ENCODE results near the gene FIGN. TPM values are rescaled to one million over a fixed set of nuclear protein-coding genes. Genes with fewer than 3 reads are reported as not detected.

The FIGN gene
- total and polyA plus RNA-seq, 2 of the 13 experiments (the other 11 are each of a cell fraction or from before 2014, with no cell fraction given): 6.6 to 6.7 TPM

GRCh38 chr2:163571423-163572102, 164.2 kb downstream of the FIGN start (continued):
- TF ChIP-seq ZNF558 (CRISPR knock-in tag; IDR thresholded peaks at IDR 0.05; ENCODE audit: borderline replicate concordance) (no peak), EP300 (IDR thresholded peaks at IDR 0.05; ENCODE audit: low read depth in 2 of 2, low read length in 2 of 2) (peak in 1 of 2 experiments; percentile 67; a peak in 1 of 4 replicates), EP300 (CRISPR knock-in tag; IDR thresholded peaks at IDR 0.05; ENCODE audit: borderline replicate concordance) (no peak), ARID5B (CRISPR knock-in tag; IDR thresholded peaks at IDR 0.05) (peak; percentile 92), RBM22 (optimal IDR thresholded peaks at IDR 0.05; ENCODE audit: low read length) (no peak), RXRB (CRISPR knock-in tag; IDR thresholded peaks at IDR 0.05; ENCODE audit: borderline replicate concordance) (peak; percentile 52; the same call in 1 of the 2 replicates), ARID3A (IDR thresholded peaks at IDR 0.05; ENCODE audit: low read depth, low read length) (peak; percentile 42; the same call in 1 of the 2 replicates), NCOA2 (CRISPR knock-in tag; IDR thresholded peaks at IDR 0.05) (peak; percentile 61; the same call in 1 of the 2 replicates), ZNF12 (CRISPR knock-in tag; IDR thresholded peaks at IDR 0.05) (no peak), ZBTB44 (CRISPR knock-in tag; IDR thresholded peaks at IDR 0.05) (no peak), U2AF2 (IDR thresholded peaks at IDR 0.05; ENCODE audit: low read depth, low read length) (no peak), SAFB2 (CRISPR knock-in tag; IDR thresholded peaks at IDR 0.05; ENCODE audit: borderline replicate concordance, low read depth) (no peak), KLF6 (CRISPR knock-in tag; IDR thresholded peaks at IDR 0.05) (peak; percentile 83; the same call in 1 of the 2 replicates), FOXK1 (CRISPR knock-in tag; IDR thresholded peaks at IDR 0.05; ENCODE audit: borderline replicate concordance, low read depth) (0 out of 2 replicates have a peak, but pooled peaks have one; percentile 42), HMGXB3 (CRISPR knock-in tag; IDR thresholded peaks at IDR 0.05; ENCODE audit: borderline replicate concordance) (no peak), ZNF441 (CRISPR knock-in tag; IDR thresholded peaks at IDR 0.05; ENCODE audit: borderline replicate concordance) (no peak), KLF16 (CRISPR knock-in tag; IDR thresholded peaks at IDR 0.05) (peak in 1 of 2 experiments; percentile 64; a peak in 1 of 4 replicates), ZNF3 (CRISPR knock-in tag; IDR thresholded peaks at IDR 0.05) (no peak)

All from HepG2 (cell line).